ENCODE measurements around the gene CCND1. TPM values are rescaled to one million over a fixed set of nuclear protein-coding genes. Genes with fewer than 3 reads are reported as not detected.

The CCND1 gene
- total and polyA plus RNA-seq, 10 of the 15 experiments (the other 5 are each of a cell fraction or from before 2014, with no cell fraction given), result 0.09 to 6.6 (median 0.59) TPM; not detected in 2

- TF ChIP-seq EGR1 (IDR thresholded peaks at IDR 0.05; ENCODE audit: borderline replicate concordance in 1 of 2, low read depth in 2 of 2, low read length in 2 of 2), result no peak
- no peak for TF ChIP-seq EZH2 (IDR thresholded peaks at IDR 0.05; ENCODE audit: borderline replicate concordance, control insufficient read depth, low read depth, low read length)
- no peak for TF ChIP-seq ZBTB4 (CRISPR knock-in tag; IDR thresholded peaks at IDR 0.05)
- 0 out of 2 replicates have a peak, but pooled peaks have one; percentile 9 for TF ChIP-seq CREB1 (IDR thresholded peaks at IDR 0.05; ENCODE audit: low read depth)
- no peak for TF ChIP-seq RUNX3 (IDR thresholded peaks at IDR 0.05; ENCODE audit: low read length)
- no peak for TF ChIP-seq TCF7 (IDR thresholded peaks at IDR 0.05; ENCODE audit: borderline replicate concordance)
- TF ChIP-seq BMI1 (IDR thresholded peaks at IDR 0.05; ENCODE audit: borderline replicate concordance), result no peak
- peak; percentile 36; the same call in 1 of the 2 replicates for TF ChIP-seq PKNOX1 (IDR thresholded peaks at IDR 0.05)
- TF ChIP-seq MEF2A (IDR thresholded peaks at IDR 0.05; ENCODE audit: insufficient read depth, low read depth, low read length), result no peak
- no peak for TF ChIP-seq SREBF2 (IDR thresholded peaks at IDR 0.05; ENCODE audit: low read length)
- TF ChIP-seq NFYA (IDR thresholded peaks at IDR 0.05; ENCODE audit: borderline replicate concordance, low read depth, low read length), result no peak
- TF ChIP-seq RAD51 (IDR thresholded peaks at IDR 0.05), result no peak
- TF ChIP-seq POLR2AphosphoS5 (IDR thresholded peaks at IDR 0.05; ENCODE audit: low read length), result peak; percentile 92
- TF ChIP-seq TAF1 (IDR thresholded peaks at IDR 0.05; ENCODE audit: borderline replicate concordance, low read depth, low read length), result peak; percentile 98
- TF ChIP-seq CBX5 (IDR thresholded peaks at IDR 0.05; ENCODE audit: low read depth), result no peak
- TF ChIP-seq CHD2 (IDR thresholded peaks at IDR 0.05; ENCODE audit: borderline replicate concordance, low read depth, low read length), result peak; percentile 61; the same call in 1 of the 2 replicates
- no peak for TF ChIP-seq BCL11A (IDR thresholded peaks at IDR 0.05; ENCODE audit: low read depth, low read length)
- no peak for TF ChIP-seq TBL1XR1 (IDR thresholded peaks at IDR 0.05; ENCODE audit: low read depth, low read length)
- TF ChIP-seq HDGF (IDR thresholded peaks at IDR 0.05), result no peak
- TF ChIP-seq DPF2 (IDR thresholded peaks at IDR 0.05), result peak; percentile 73; the same call in 1 of the 2 replicates
- TF ChIP-seq CBX3 (IDR thresholded peaks at IDR 0.05; ENCODE audit: borderline replicate concordance, low read depth), result no peak
- TF ChIP-seq YY1 (IDR thresholded peaks at IDR 0.05; ENCODE audit: low read depth, low read length), result peak; percentile 39; the same call in 1 of the 2 replicates
- TF ChIP-seq CEBPB (IDR thresholded peaks at IDR 0.05; ENCODE audit: borderline replicate concordance in 1 of 2, low read depth in 2 of 2, low read length in 2 of 2), result no peak
- no peak for TF ChIP-seq BRCA1 (IDR thresholded peaks at IDR 0.05; ENCODE audit: low read depth, low read length)
- no peak for TF ChIP-seq CHD1 (IDR thresholded peaks at IDR 0.05; ENCODE audit: low read depth, low read length)
- TF ChIP-seq MYB (IDR thresholded peaks at IDR 0.05; ENCODE audit: borderline replicate concordance, low read depth, low read length), result no peak
- TF ChIP-seq SUPT20H (IDR thresholded peaks at IDR 0.05; ENCODE audit: borderline replicate concordance, control insufficient read depth, low read depth, low read length), result no peak
- TF ChIP-seq SPI1 (IDR thresholded peaks at IDR 0.05; ENCODE audit: borderline replicate concordance, insufficient read depth, low read depth, low read length), result no peak
- no peak for TF ChIP-seq NR2C2 (IDR thresholded peaks at IDR 0.05; ENCODE audit: borderline replicate concordance, control insufficient read depth, insufficient read length, low read depth)
Measured at GRCh38 chr11:69674886-69675714, 34.1 kb downstream of the CCND1 start, which contains the start of gene LTO1 (continued).
